GM19324 (cell line): ENCODE data around the gene SUPT3H.
"Not testable (repeated sequence)": the region's sequence is repeated elsewhere in the genome, so short reads cannot be mapped to it uniquely, and the experiment has no call there.

Source experiments
- ATAC-seq: cut with Tn5 transposase; IDR thresholded peaks from one replicate; pipeline ENCODE4 v1.9.1; 2021; ENCODE audit warnings: mild to moderate bottlenecking, moderate library complexity; ENCODE audit not compliant: unreplicated experiment, low FRiP score

Gene SUPT3H

DNA sequence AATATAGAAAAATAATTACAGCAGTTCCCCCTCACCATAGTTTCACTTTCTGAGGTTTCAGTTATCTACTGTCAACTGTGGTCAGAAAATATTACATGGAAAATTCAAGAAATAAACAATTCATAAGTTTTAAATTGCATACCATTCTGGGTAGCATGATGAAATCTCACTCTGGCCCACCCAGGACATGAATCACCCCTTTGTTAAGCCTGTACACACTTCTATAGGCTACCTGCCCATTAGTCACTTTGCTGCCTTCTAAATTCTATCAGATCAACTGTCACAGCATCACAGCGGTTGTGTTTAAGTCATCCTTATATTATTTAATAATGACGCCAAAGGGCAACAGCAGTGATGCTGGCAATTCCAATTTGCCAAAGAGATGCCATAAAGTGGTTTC is 189.9 kb downstream of the SUPT3H start:
- ATAC-seq: no peak

DNA sequence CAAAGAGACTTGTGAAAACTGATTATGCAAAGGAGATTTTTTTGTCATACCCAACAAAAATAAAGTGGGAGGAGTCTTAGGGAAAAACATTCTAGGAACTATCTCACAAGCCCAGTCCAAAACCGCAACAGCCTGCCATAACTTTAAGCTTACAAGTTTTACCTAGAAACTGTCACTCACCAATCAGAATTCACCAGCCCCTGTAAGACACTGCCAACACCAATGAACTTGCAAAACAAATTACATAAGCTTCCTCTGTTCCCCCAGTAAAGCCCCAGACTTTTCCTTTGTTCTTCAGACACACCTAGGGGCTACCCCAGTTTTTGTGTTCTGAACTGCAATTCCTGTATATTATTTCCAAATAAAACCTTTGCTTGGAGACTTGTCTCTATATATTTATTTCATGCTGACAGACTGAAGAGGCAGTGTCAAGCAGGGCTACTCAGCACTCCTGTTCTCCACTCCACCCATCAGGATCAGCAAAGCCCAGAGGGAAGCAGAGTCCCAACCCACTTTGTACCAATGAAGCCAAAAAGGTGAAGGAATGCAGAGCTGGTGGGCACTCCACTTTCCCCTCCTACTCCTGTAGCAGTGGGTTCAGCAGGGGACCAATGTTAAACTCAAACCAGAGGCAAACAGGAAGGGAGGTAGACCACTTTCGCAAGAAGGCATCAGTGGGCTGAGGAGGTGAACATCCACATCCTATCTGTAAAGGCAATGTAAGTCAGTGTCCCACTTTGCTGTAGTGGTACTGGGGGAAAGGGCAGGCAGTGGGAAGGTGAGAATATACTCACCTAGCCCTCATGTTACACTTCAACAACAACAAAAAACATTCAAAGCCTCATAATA is 192.1 kb downstream of the SUPT3H start:
- ATAC-seq: no peak

DNA sequence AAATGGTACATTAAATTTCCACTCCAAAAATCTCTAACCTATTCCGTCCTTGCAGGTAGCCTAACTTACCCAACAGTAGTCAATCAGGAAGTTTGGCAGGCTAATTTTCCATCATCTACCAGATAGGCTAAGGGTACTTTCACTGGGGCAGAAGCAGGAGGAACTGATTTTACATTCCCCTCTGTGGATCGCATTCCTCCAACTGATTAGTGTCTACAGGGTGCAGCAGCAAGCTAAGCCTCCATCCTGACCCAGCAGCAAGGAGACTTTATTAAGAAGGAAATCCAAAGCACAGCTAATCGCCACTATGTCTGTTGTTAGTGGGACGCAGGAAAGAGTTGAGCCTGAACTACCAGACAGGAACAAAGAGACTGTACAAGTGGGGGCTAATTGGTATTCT is 192.8 kb downstream of the SUPT3H start:
- no peak for ATAC-seq

DNA sequence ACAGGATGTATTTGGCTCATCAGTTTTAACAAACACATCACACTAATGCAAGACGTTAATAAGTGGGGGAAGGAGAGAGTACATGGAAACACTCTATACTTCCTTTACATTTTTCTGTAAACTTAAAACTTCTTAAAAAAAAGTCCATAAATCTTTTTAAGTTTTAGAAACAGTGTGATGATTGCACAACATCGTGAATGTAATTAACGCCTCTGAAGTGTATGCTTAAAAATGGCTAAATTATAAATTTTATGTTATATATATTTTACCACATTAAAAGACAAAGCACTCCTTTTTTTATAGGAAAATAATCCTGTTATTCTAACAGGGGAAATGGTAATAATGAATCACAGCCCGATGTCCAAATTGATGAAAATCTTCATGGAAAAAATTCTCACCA is 193.7 kb downstream of the SUPT3H start:
- ATAC-seq: no peak

DNA sequence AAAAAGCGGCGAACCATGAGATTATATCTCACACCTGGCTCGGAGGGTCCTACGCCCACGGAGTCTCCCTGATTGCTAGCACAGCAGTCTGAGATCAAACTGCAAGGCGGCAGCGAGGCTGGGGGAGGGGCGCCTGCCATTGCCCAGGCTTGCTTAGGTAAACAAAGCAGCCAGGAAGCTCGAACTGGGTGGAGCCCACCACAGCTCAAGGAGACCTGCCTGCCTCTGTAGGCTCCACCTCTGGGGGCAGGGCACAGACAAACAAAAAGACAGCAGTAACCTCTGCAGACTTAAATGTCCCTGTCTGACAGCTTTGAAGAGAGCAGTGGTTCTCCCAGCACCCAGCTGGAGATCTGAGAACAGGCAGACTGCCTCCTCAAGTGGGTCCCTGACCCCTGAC is 201.4 kb downstream of the SUPT3H start:
- ATAC-seq: not testable (repeated sequence)

DNA sequence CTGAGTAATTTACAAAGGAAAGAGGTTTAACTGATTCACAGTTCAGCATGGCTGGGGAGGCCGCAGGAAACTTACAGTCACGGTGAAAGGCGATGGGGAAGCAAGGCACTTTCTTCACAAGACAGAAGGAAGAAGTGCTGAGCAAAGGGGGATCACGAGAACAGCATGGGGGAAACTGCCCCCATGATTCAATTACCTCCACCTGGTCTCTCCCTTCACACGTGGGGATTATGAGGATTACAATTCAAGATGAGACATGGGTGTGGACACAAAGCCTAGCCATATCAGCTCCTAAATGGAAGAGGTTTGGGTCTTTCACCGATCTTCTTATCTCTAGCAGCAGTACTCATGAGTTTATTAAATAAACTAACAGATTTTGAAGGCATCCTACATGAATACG is 202.5 kb downstream of the SUPT3H start:
- ATAC-seq: no peak

DNA sequence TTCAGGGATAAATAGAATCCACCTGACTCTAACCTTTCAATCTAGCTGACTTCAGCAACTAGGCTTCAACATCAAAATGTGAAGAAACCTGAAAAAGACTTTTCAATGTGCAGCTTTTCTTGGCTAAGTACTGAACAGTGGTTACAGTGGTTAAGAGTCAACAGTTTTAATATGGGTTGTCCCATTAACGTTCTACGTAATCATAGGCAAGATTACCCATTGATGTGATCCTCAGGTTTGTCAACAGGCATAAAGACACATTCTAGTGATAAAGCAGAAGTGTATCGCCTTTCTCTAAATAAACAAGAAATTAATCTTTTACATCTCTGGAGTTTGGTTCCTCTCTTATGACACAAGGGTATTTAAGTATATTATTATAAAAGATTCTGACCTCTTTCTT is 203.7 kb downstream of the SUPT3H start:
- ATAC-seq: no peak

DNA sequence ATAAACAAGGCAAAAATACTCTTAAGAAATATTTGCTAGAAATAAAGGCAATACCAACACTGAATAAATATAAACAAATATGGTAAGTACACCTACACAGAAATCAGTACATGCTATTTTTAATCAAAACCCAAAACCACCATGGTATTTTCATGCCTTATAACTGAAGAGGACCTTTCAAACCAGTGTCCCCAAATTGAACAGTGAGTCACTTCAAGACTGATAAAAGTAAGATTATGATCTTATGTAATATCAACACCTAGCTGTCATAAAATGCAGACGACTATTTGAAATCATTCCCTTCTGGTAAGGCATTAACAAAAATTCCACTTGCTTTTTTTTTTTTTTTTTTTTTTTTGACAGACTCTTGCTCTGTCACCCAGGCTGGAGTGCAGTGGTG is 206.4 kb downstream of the SUPT3H start:
- ATAC-seq: no peak

DNA sequence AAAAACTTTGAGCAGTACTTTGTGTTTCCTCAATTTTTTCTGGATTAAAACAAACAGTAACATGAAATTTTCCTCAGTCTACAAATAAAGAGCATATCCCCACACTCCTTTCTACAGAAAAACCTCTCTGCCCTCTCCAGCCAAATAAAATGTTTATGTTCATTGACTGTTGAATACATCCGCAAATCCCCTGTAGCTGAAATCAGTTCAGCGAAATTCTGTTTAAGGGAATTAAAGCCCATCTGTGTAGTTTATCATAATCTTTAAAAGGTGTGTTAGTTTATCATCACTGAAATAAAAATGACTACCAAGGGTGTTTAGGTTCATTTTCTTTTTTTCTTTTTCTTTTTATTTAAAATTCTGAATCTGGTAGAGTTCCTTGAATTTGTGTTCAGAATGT is 207.4 kb downstream of the SUPT3H start:
- ATAC-seq: no peak

DNA sequence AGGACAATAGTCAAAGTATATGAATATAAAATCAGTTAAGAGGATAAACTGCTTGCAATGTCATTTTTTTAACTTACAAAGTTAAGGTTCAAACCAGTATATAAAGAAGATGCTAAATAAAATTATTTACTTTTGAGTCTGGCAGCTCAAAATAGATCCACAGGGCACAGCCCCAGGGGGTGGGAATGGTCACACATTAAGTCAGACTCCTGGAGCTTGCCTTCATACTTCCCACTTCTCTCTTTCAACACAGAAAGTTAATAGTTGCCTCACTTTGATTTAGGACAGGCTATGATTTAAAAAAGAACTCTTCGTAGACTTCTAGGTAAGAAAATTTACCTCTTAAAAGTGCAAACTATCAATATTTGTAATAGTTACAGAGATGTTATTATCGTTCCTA is 207.9 kb downstream of the SUPT3H start:
- ATAC-seq: no peak

DNA sequence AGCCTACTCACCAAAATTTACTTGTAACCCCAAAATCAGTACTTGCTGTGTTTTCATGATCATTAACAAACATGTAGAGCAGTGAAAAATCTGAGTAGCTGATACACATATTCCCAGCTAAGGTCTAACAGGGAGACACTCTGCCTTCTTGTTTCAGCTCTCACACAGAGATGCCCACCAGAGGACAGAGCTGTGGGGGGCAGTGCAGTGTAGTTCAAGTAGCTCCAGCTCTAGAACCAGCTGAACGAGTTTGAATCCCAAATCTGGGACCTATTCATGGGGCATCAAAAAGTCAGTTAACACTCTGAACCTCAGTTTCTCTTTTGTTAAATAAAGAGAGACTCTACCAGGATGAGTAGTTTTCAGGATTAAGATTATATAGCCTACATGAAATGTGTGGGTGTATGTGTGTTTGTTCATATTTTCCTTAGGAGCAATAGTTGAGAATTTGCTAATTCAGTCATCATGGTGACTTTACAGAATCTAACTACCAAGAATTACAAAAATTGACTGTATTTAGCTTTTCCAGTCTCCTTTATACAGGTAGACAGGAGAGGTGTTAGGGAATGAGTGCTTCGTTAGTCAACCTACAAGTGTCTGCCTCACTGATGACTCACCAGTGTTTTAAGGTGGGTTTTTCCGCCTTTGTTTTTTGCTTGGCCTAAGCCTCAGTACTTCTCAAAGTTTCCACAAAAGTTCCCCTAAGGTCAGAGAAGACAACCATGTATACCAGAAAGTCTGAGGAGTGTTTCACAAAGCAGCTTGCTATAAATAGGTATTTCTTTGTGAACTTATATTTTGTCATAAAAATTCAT is 213.6 kb downstream of the SUPT3H start:
- no peak for ATAC-seq

DNA sequence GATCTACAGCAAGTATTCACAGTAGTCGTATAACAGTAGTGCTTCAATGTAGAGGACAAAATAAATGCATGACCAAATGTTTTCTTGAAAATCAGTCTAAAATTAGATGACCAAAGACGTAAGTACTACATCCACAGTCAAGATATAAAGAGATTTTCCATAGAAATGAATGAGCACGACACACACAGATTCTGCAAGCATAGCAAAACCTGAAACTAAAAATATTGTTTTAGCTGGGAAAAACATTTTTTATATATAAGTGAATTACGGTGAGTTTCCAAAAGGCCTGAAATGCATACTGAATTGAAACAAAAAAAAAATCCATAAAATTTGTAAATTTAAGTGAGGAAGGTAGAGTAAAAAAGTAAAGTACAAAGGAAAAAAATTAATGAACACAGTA is 217.4 kb downstream of the SUPT3H start:
- no peak for ATAC-seq

DNA sequence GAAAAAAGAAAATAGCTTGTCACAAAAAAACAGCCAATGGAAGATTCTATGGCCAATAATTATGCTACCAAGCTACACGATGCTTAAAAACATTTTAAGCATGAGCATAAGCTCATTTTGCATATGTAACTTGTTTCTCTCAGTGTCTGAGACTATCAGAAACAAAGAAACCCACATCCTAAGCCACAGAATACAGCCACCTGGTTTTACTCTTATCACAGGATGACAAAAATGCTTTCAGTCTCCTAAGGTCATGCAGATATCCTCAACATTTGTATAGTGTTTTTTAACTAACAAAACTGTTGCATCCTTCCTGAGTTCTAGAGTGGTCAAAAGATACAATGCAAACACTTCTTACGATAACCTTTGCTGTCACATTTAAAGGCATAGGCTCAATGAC is 221.7 kb downstream of the SUPT3H start:
- peak; percentile 85 for ATAC-seq

DNA sequence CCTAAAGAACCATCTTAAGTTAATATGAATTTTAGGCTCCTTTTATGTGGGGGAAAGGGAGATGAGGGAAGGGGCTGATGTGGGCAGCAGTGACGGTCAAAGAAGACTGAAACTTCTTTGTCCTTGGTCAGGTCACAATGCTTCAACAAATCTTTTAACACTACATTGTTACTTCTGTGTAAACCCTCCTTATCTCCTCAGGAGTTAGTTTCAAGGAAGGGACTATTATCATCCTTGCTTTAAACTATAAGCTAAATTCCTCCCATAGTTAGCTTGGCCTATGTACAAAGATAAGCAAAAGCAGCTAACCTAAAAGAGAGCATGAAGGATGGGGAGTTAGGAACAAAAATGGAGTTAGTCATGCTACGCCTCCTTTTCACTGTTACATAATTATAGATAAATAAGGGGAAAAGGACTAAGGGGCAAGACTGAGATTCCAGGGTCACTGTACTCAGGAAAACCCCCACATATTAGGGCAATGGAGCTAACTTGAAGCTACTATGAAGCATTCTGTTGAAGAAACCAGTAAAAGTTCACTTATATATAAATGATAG is 222.3 kb downstream of the SUPT3H start:
- ATAC-seq: no peak

DNA sequence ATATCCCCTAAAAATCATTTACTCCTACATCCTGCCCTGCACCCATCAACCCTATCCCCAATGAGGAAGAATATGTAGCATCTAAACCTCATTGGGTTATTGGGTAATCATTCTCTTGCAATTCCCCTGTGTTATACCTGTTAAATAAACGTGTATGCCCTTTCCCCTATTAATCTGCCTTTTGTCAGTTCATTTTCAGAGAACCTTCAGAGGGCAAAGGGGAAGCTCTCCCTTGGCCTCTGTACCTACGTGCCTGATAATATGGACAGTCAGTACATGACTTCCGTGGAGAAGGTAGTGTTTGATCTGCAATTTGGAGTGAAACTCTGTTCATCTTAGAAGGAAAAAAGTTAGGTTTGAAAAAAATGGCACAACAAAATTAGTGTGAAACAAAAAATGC is 223.1 kb downstream of the SUPT3H start:
- no peak for ATAC-seq

DNA sequence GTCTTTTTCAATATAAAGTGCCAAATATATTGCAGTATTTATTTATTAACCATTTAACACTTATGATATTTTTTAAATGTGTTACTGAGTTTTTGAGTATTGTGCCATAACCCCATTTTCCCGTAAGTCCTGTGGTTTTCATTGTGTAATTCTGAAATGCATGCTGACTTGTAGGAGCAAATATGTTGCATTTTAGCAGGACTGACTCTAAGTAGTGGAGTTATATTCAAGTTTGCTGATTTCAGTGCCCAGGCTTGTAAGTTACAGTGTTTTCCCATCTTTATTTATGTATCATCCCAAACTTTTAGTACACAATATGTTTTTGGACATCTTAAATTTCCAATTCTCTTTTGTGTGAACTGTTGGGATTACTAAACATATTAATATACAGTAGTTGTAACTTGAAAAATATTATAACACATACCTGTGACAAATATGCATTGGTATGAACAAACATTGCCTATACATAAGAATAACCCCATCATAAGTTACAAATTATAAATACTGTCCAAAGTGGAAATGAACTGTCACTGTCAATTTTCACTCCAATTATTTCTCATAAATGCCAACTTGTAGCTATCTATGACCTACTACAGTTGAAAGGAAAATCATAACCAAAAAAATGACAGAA is 228.9 kb downstream of the SUPT3H start:
- no peak for ATAC-seq

DNA sequence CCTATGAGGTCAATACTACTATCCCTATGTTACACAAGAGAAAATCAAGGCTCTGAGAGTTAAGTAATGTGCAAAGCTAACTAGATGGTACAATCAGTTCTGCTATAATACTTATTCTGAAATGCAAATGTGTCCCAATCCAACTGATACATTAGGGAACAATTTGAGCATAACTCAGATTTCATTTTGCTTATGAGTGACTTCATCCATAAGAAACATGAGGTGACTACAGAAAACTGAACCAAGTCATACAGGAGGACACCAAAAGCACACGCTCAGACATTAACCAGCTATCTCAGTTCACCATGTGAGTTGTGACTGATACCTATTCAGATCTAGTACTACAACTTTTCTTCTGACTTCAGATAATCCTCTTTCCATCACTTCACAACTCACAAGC is 229.5 kb downstream of the SUPT3H start:
- ATAC-seq: no peak

DNA sequence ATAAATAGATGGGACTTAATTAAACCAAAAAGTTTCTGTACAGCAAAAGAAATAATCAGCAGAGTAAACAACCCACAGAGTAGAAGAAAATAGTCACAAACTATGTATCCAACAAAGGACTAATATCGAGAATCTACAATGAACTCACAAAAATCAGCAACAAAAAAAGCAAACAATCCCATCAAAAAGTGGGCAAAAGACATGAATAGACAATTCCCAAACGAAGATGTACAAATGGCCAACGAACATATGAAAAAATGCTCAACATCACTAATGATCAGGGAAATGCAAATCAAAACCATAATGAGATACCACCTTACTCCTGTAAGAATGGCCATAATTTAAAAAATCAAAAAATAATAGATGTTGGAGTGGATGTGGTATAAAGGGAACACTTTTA is 232.1 kb downstream of the SUPT3H start:
- ATAC-seq: not testable (repeated sequence)

DNA sequence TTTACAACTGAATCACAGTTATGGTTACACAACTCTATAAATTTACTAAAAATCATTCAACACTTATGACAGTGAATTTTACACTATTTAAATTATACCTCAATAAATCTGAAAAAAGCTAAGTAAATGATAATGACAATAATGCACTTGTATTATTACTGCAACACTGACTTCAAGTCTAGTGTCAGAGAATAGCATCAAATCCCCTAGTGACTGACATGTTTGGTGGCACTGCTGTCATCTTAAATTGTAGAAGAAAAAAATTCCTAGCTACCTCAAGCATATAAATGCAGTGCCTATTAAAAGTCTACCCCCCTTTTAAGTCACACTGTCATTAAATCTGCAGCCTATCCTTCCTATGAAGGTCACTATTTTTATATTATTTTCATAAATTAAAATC is 239.0 kb downstream of the SUPT3H start:
- ATAC-seq: no peak

DNA sequence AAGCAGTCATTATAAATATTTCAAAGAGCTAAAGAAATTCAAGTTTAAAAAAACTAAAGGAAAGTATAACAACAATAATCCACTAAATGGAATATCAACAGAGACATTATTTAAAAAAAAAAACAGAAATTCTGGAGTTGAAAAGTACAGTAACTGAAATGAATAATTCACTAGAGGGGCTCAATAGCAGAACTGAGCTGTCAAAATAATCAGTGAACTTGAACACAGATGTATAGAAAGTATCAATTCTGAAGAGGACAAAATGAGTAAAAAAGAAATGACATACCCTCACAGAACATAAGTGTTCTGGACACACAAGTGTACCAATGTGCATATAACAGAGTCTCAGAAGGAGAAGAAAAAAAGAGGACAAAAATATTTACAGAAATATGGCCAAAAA is 241.2 kb downstream of the SUPT3H start:
- no peak for ATAC-seq

DNA sequence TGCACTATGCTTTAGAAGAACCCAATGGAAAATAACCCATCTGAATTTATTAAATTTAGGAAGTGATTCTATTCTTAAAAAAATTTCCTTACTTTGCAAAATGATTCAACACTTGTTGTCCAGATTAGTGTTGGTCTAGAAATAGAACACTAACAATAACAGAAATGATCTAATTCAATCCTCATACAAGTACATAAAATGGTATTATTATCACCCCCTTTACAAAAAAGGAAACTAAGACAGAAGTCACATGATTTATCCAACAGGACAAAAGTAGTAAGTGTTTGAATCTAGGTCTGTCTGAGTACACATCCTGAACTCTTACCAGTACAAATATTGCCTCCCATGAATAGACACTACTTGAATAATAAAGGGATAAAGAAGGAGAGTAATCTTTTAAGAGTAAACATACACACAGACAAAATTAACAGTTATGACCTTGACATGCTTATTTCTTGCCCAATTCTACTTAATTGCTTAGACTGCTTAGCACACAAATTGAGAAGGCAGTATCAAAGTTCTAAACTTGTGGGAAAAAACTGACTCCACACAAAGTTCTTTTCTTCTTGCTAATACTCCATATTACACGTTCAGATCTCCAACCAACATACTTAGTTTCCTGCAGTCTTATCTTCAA is 245.0 kb downstream of the SUPT3H start:
- no peak for ATAC-seq
